Measurements from ENCODE around the gene TSPAN14.
"Not testable (repeated sequence)": the region's sequence is repeated elsewhere in the genome, so short reads cannot be mapped to it uniquely, and the experiment has no call there.

The TSPAN14 gene

DNA sequence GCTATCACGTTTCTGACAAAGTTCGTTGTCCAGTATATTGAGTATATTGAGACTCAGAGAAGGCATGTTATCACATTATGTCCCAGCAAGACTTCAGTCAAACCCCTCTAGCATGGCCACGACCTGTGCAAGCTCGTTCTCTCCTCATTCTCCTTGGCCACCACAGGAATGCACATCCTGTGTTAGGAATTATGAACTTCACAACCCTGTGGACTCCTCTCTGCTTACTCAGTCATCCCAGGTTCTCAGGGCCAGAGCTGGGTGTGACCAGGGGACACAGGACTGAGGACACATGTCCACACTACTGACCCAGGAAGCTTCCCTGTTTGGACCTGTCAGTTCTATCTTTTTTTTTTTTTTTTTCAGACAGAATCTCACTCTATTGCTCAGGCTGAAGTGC is 87.9 kb downstream of the TSPAN14 start:
- no peaks in the 10 kb centered on the region for H3K36me3 ChIP-seq (ENCODE audit: low read length)
- no peaks in the 10 kb centered on the region for H3K79me2 ChIP-seq (ENCODE audit: insufficient read depth, low read length)
- no peak for TF ChIP-seq EZH2phosphoT487 (conservative IDR thresholded peaks at IDR 0.05; ENCODE audit: low read length)
- TF ChIP-seq, protein P1, sequence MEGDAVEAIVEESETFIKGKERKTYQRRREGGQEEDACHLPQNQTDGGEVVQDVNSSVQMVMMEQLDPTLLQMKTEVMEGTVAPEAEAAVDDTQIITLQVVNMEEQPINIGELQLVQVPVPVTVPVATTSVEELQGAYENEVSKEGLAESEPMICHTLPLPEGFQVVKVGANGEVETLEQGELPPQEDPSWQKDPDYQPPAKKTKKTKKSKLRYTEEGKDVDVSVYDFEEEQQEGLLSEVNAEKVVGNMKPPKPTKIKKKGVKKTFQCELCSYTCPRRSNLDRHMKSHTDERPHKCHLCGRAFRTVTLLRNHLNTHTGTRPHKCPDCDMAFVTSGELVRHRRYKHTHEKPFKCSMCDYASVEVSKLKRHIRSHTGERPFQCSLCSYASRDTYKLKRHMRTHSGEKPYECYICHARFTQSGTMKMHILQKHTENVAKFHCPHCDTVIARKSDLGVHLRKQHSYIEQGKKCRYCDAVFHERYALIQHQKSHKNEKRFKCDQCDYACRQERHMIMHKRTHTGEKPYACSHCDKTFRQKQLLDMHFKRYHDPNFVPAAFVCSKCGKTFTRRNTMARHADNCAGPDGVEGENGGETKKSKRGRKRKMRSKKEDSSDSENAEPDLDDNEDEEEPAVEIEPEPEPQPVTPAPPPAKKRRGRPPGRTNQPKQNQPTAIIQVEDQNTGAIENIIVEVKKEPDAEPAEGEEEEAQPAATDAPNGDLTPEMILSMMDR (IDR thresholded peaks at IDR 0.05; ENCODE audit: insufficient read depth, low read length, poor library complexity, severe bottlenecking) = no peak
- H3K9me2 ChIP-seq (replicated peaks; ENCODE audit: insufficient read depth, low read length) = no peaks in the 10 kb centered on the region
- H3K27ac ChIP-seq (ENCODE audit: low read depth, low read length) = no peak overlapping the region
- H3F3A ChIP-seq (ENCODE audit: insufficient read depth) = no peaks in the 10 kb centered on the region
- no peak overlapping the region for H3K4me2 ChIP-seq (ENCODE audit: low read depth, low read length, poor library complexity, severe bottlenecking)
- H2AFZ ChIP-seq (ENCODE audit: low read depth, low read length, severe bottlenecking) = no peak overlapping the region
- no peaks in the 10 kb centered on the region for H4K20me1 ChIP-seq (ENCODE audit: low read depth, low read length)
- H3K27me3 ChIP-seq (ENCODE audit: low read length) = no peaks in the 10 kb centered on the region
- H3K9me3 ChIP-seq (ENCODE audit: insufficient read depth, low read length) = no peaks in the 10 kb centered on the region
- H3K4me3 ChIP-seq (ENCODE audit: insufficient read depth, low read length, poor library complexity, severe bottlenecking) = no peak overlapping the region
- no peak overlapping the region for H3K9ac ChIP-seq (ENCODE audit: low read length)

- Histone ChIP-seq H3F3A (ENCODE audit: insufficient read depth) (no peaks in the 10 kb centered on the region), H3K9ac (ENCODE audit: low read length) (no peak overlapping the region), H3K9me3 (ENCODE audit: insufficient read depth, low read length) (no peaks in the 10 kb centered on the region), H4K20me1 (ENCODE audit: low read depth, low read length) (no peaks in the 10 kb centered on the region), H2AFZ (ENCODE audit: low read depth, low read length, severe bottlenecking) (no peak overlapping the region), H3K27me3 (ENCODE audit: low read length) (no peaks in the 10 kb centered on the region), H3K79me2 (ENCODE audit: insufficient read depth, low read length) (no peaks in the 10 kb centered on the region), H3K36me3 (ENCODE audit: low read length) (no peaks in the 10 kb centered on the region), H3K9me2 (replicated peaks; ENCODE audit: insufficient read depth, low read length) (no peaks in the 10 kb centered on the region), H3K4me2 (ENCODE audit: low read depth, low read length, poor library complexity, severe bottlenecking) (no peak overlapping the region), H3K27ac (ENCODE audit: low read depth, low read length) (no peak overlapping the region), H3K4me3 (ENCODE audit: insufficient read depth, low read length, poor library complexity, severe bottlenecking) (no peak overlapping the region)
- no peak for TF ChIP-seq EZH2phosphoT487 (conservative IDR thresholded peaks at IDR 0.05; ENCODE audit: low read length)
- TF ChIP-seq, protein P1 (IDR thresholded peaks at IDR 0.05; ENCODE audit: insufficient read depth, low read length, poor library complexity, severe bottlenecking) = no peak
Measured at GRCh38 chr10:80542652-80543318, 88.7 kb downstream of the TSPAN14 start.

DNA sequence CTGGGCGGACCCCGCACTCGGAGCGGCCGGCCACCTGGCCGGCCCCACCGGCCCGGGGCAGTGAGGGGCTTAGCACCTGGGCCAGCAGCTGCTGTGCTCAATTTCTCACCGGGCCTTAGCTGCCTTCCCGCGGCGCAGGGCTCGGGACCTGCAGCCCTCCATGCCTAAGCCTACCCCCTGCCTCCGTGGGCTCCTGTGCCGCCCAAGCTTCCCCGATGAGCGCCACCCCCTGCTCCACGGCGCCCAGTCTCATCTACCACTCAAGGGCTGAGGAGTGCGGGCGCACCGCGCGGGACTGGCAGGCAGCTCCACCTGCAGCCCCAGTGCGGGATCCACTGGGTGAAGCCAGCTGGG is 89.2 kb downstream of the TSPAN14 start:
- not testable (repeated sequence) for H3K27me3 ChIP-seq (ENCODE audit: low read length); H2AFZ ChIP-seq (ENCODE audit: low read depth, low read length, severe bottlenecking); H3K4me3 ChIP-seq (ENCODE audit: insufficient read depth, low read length, poor library complexity, severe bottlenecking); H3K9ac ChIP-seq (ENCODE audit: low read length); H3K9me3 ChIP-seq (ENCODE audit: insufficient read depth, low read length); H3K36me3 ChIP-seq (ENCODE audit: low read length); H3K27ac ChIP-seq (ENCODE audit: low read depth, low read length); H3K9me2 ChIP-seq (replicated peaks; ENCODE audit: insufficient read depth, low read length); H3K79me2 ChIP-seq (ENCODE audit: insufficient read depth, low read length); H3K4me2 ChIP-seq (ENCODE audit: low read depth, low read length, poor library complexity, severe bottlenecking); H4K20me1 ChIP-seq (ENCODE audit: low read depth, low read length); H3F3A ChIP-seq (ENCODE audit: insufficient read depth)

- Histone ChIP-seq H2AFZ (ENCODE audit: low read depth, low read length, severe bottlenecking) (no peak overlapping the region), H3K4me2 (ENCODE audit: low read depth, low read length, poor library complexity, severe bottlenecking) (no peak overlapping the region), H4K20me1 (ENCODE audit: low read depth, low read length) (no peaks in the 10 kb centered on the region), H3K9ac (ENCODE audit: low read length) (no peak overlapping the region), H3K9me3 (ENCODE audit: insufficient read depth, low read length) (no peaks in the 10 kb centered on the region), H3K27me3 (ENCODE audit: low read length) (no peaks in the 10 kb centered on the region), H3K79me2 (ENCODE audit: insufficient read depth, low read length) (no peaks in the 10 kb centered on the region), H3K36me3 (ENCODE audit: low read length) (no peaks in the 10 kb centered on the region), H3K27ac (ENCODE audit: low read depth, low read length) (no peak overlapping the region), H3K4me3 (ENCODE audit: insufficient read depth, low read length, poor library complexity, severe bottlenecking) (no peak overlapping the region), H3K9me2 (replicated peaks; ENCODE audit: insufficient read depth, low read length) (no peaks in the 10 kb centered on the region), H3F3A (ENCODE audit: insufficient read depth) (no peaks in the 10 kb centered on the region)
- TF ChIP-seq EZH2phosphoT487 (conservative IDR thresholded peaks at IDR 0.05; ENCODE audit: low read length) = no peak
- TF ChIP-seq, protein P1 (IDR thresholded peaks at IDR 0.05; ENCODE audit: insufficient read depth, low read length, poor library complexity, severe bottlenecking) = no peak
Measured at GRCh38 chr10:80544316-80544953, 90.3 kb downstream of the TSPAN14 start.
